Measurements from ENCODE around the gene COQ8B.

COQ8B gene

GRCh38 chr19:40684280-40684679 lies 32.4 kb downstream of the COQ8B start:
- ChIA-PET POLR2A (no interaction called here), CTCF (no interaction called here)
- no peak for TF ChIP-seq CTCF (IDR thresholded peaks at IDR 0.05; ENCODE audit: control extremely low read depth, extremely low read depth, low read depth, missing control alignments)
- no peak for DNase-seq (ENCODE audit: extremely low spot score)

- no peak for DNase-seq (ENCODE audit: extremely low spot score)
- TF ChIP-seq CTCF (IDR thresholded peaks at IDR 0.05; ENCODE audit: control extremely low read depth, extremely low read depth, low read depth, missing control alignments) = no peak
- POLR2A ChIA-PET = no interaction called here
- CTCF ChIA-PET = interaction anchor here (1.2 to 1.7 kb wide), 2 partner anchors 20 to 21 kb away, joined by 3 to 4 read pairs; no protein-coding TSS in a partner anchor
Observed at GRCh38 chr19:40683437-40683836, 33.2 kb downstream of the COQ8B start.

GRCh38 chr19:40682431-40682964 lies 34.2 kb downstream of the COQ8B start:
- ChIA-PET POLR2A (no interaction called here), CTCF (interaction anchor here (1.2 to 1.7 kb wide), 2 partner anchors 19 to 20 kb away, joined by 3 to 4 read pairs; no protein-coding TSS in a partner anchor)
- no peak for TF ChIP-seq CTCF (IDR thresholded peaks at IDR 0.05; ENCODE audit: control extremely low read depth, extremely low read depth, low read depth, missing control alignments)
- DNase-seq (ENCODE audit: extremely low spot score) = no peak

- no peak for DNase-seq (ENCODE audit: extremely low spot score)
- no peak for TF ChIP-seq CTCF (IDR thresholded peaks at IDR 0.05; ENCODE audit: control extremely low read depth, extremely low read depth, low read depth, missing control alignments)
- ChIA-PET POLR2A (no interaction called here), CTCF (no interaction called here)
Observed at GRCh38 chr19:40681039-40681438, 35.6 kb downstream of the COQ8B start.

GRCh38 chr19:40677156-40677555 lies 39.5 kb downstream of the COQ8B start:
- CTCF ChIA-PET = no interaction called here
- DNase-seq (ENCODE audit: extremely low spot score) = no peak
- POLR2A ChIA-PET = no interaction called here
- no peak for TF ChIP-seq CTCF (IDR thresholded peaks at IDR 0.05; ENCODE audit: control extremely low read depth, extremely low read depth, low read depth, missing control alignments)

- ChIA-PET POLR2A (no interaction called here), CTCF (interaction anchor here (1.4 to 3.5 kb wide), 2 partner anchors 11 to 133 kb away, joined by 5 to 14 read pairs; no protein-coding TSS in a partner anchor)
- no peak for TF ChIP-seq CTCF (IDR thresholded peaks at IDR 0.05; ENCODE audit: control extremely low read depth, extremely low read depth, low read depth, missing control alignments)
- no peak for DNase-seq (ENCODE audit: extremely low spot score)
Observed at GRCh38 chr19:40674291-40674690, 42.4 kb downstream of the COQ8B start.
